Fibroblast of the aortic adventitia (primary cell): ENCODE data around the gene CHD1L. TPM values are rescaled to one million over a fixed set of nuclear protein-coding genes. Genes with fewer than 3 reads are reported as not detected.
"Not testable (repeated sequence)": the region's sequence is repeated elsewhere in the genome, so short reads cannot be mapped to it uniquely, and the experiment has no call there.

Source experiments
- DNase-seq: peaks from one replicate; pipeline ENCODE4 v3.0.0-alpha.2; 2010; ENCODE audit warnings: low read depth
- H3K4me3 ChIP-seq: 2 replicates; pipeline ENCODE4 v1.5.1; 2011; ENCODE audit warnings: low read depth, mild to moderate bottlenecking, control low read depth, low read length, moderate library complexity
- total RNA-seq: library from RNA; depleted of rRNA; stranded (reverse); fragments of >200 nt; gene quantifications from 2 replicates; pipeline ENCODE4 v1.2.3, GENCODE V29; 2012; ENCODE audit warnings: low replicate concordance
- TF ChIP-seq, protein P1 (sequence below): IDR thresholded peaks from 2 replicates; pipeline ENCODE4 v1.5.1; 2011; ENCODE audit warnings: mild to moderate bottlenecking, low read length, control low read depth, inconsistent platforms; ENCODE audit not compliant: insufficient read depth

The CHD1L gene
- 16.9 and 47.2 TPM in 2 replicates for total RNA-seq

DNA sequence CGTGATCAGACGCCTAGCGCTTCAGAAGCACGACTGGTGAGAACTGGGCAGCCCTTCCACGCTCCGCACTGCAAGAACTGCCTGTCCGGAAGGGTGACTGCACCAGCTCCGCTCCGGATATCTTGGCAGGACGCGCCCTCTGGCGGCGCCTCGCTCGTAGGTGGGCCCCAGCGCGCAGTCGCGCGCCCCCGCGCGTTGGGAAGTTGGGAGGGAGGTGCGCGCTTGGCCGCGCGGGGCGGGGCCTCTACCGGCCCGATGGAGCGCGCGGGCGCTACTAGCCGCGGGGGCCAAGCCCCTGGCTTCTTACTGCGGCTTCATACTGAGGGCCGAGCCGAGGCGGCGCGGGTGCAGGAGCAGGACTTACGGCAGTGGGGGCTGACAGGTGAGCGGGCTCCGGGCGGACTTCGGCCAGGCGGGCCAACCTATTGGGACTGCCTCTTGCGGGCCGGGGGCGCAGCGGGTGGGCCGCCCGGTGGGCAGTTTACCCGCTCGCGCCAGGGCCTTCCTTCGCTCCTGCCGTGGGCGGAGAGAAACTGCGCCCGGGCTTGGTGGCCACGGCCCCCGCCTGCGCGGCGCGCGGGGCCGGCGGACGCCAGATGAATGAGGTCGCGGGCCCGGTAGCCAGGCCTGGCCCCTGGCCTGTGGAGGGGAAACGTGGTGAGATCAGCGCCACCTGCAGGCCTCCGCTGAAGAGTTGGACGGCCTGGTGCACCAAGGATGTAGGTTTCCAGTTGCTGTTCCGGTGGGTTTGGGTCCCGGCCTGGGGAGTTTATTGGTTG, at the start of gene CHD1L:
Gene CHD1L (plus strand): TSS at position 236 of the 779 bp plus-strand sequence. CDS start 20 bp downstream, at position 256.
- DNase-seq = peak; percentile 95
- H3K4me3 ChIP-seq = peak within 1 kb of the TSS; percentile 85
- TF ChIP-seq, protein P1, sequence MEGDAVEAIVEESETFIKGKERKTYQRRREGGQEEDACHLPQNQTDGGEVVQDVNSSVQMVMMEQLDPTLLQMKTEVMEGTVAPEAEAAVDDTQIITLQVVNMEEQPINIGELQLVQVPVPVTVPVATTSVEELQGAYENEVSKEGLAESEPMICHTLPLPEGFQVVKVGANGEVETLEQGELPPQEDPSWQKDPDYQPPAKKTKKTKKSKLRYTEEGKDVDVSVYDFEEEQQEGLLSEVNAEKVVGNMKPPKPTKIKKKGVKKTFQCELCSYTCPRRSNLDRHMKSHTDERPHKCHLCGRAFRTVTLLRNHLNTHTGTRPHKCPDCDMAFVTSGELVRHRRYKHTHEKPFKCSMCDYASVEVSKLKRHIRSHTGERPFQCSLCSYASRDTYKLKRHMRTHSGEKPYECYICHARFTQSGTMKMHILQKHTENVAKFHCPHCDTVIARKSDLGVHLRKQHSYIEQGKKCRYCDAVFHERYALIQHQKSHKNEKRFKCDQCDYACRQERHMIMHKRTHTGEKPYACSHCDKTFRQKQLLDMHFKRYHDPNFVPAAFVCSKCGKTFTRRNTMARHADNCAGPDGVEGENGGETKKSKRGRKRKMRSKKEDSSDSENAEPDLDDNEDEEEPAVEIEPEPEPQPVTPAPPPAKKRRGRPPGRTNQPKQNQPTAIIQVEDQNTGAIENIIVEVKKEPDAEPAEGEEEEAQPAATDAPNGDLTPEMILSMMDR = peak; percentile 82

DNA sequence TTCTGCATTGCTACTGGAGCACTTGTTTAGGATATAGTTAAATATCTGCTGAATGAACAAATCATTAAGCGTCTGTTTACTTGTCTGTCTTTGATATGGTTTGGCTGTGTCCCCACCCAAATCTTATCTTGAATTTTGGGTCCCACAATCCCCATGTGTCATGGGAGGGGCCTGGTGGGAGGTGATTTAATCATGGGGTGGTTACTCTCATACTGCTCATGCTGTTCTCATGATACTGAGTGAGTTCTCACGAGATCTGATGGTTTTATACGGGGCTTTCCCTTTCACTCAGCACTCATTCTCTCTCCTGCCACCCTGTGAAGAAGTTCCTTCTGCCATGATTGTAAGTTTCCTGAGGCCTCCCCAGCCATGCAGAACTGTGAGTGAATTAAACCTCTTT, 45.2 kb upstream of the CHD1L start:
- not testable (repeated sequence) for DNase-seq, H3K4me3 ChIP-seq

DNA sequence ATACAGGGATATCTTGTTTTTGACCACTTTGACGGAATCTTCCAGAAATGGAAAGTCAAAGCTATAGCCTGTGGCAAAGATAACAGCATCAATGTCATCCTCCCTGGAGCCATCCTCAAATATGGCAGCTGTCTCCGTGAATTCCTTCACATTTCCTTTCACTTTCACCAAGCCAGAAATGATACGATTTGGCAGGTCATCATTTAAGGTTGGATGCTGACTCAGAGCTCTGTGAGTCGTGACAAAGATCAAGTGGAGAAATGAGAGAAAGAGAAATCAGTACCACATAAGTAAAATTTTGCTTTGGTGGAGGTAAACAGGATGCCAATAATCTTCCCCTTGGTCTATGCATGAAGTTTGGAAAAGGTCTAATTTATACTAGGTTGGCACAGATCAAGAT, 41.2 kb upstream of the CHD1L start:
- H3K4me3 ChIP-seq = no peak overlapping the region
- DNase-seq = no peak
- TF ChIP-seq, protein P1 = no peak

DNA sequence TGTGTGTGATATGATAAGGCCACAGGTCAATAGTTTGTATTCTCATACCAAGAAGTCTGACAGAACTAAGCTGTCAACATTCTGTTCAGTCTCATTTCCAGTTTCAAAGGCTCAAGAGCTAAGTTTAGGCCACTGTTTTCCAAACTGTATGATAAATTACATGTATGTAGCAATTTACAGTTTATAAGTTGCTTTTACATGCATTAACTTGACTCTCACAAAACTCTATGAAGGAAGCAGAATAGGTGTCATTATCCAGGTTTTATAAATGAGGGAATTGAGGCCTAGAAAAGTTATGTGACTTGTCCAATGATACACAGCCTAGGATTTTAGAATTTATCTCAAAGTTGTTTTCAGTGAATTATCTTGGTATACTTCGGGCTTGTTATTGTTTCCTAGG, 40.7 kb upstream of the CHD1L start:
- no peak for DNase-seq
- no peak overlapping the region for H3K4me3 ChIP-seq
- TF ChIP-seq, protein P1 = no peak

DNA sequence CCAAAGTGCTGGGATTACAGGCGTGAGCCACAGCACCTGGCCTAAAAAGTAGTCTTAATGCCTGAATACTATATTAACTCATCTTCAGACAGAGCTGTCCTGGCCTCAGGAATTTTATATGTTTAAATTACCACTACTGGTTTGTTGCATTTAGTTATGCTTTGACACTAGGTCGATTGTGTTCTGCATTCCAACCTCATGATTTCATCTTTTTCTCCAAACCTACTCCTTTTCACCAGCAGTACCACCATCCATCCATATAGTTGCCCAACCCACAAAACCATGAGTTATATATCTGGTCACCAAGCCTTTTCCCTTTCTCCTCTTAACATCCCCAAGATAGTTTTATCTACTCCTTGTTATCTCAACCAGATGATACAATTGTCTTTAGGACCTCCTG, 39.9 kb upstream of the CHD1L start:
- no peak overlapping the region for H3K4me3 ChIP-seq
- TF ChIP-seq, protein P1 = no peak
- DNase-seq = no peak

DNA sequence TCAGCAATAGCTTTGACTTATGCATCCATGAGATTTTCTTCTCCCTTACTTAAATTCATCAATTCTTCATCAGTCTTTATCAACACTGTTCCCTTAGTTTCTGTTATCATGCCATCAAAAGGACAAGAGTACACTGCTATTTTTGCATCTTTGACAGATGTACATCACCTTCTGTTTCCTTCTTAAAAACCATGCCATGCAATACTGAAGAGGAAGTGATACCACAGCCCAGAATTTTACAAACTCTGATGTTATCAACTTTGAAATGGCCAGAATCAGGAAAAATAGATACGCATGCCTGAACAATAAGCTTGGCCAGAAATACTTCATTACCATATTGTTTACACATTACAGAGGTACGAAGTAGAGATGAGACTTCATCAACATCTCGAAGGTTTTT, 38.4 kb upstream of the CHD1L start:
- no peak for DNase-seq
- TF ChIP-seq, protein P1 = no peak
- no peak overlapping the region for H3K4me3 ChIP-seq

DNA sequence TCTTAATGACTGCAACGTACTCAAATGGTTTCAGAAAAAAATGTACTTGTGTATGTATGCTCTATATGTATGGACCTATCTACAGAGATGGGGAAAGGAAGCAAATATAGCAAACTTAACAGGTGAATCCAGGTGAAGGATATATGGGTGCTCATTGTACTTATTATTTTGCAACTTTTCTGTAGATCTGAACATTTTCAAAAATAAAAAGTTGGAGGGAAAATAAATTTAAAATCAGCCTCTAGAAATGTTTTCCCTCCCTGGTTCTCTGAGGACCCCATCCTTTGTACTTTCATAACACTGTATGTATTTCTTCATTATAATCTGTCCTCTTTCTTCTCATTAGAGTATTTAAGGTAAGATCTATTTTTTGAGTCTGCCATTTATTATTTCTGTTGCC, 35.3 kb upstream of the CHD1L start:
- TF ChIP-seq, protein P1 = no peak
- no peak overlapping the region for H3K4me3 ChIP-seq
- no peak for DNase-seq
